ENCODE results near the gene KNDC1.

Gene KNDC1

GRCh38 chr10:133196221-133196915 is 36.3 kb downstream of the KNDC1 start:
- DNase-seq: no peak

GRCh38 chr10:133196936-133197758 is 37.1 kb downstream of the KNDC1 start:
- DNase-seq: no peak

GRCh38 chr10:133197786-133198185 is 37.8 kb downstream of the KNDC1 start:
- no peak for DNase-seq

- no peak for DNase-seq
Measured at GRCh38 chr10:133198206-133198605, 38.2 kb downstream of the KNDC1 start.

GRCh38 chr10:133198621-133199487 is 38.8 kb downstream of the KNDC1 start:
- DNase-seq: no peak

GRCh38 chr10:133199488-133199885 is 39.5 kb downstream of the KNDC1 start:
- no peak for DNase-seq

GRCh38 chr10:133199992-133200611 is 40.1 kb downstream of the KNDC1 start:
- DNase-seq: no peak

- no peak for DNase-seq
Measured at GRCh38 chr10:133200621-133201031, 40.6 kb downstream of the KNDC1 start.

GRCh38 chr10:133201151-133201947 is 41.3 kb downstream of the KNDC1 start:
- DNase-seq: no peak

- DNase-seq: no peak
Measured at GRCh38 chr10:133201948-133202725, 42.1 kb downstream of the KNDC1 start.

GRCh38 chr10:133202778-133203651 is 43.0 kb downstream of the KNDC1 start:
- DNase-seq: no peak

- DNase-seq: no peak
Measured at GRCh38 chr10:133203652-133204195, 43.7 kb downstream of the KNDC1 start.

- DNase-seq: no peak
Measured at GRCh38 chr10:133204226-133205015, 44.4 kb downstream of the KNDC1 start.

GRCh38 chr10:133205146-133205545 is 45.1 kb downstream of the KNDC1 start:
- DNase-seq: no peak

GRCh38 chr10:133206356-133207040 is 46.5 kb downstream of the KNDC1 start:
- DNase-seq: no peak

- no peak for DNase-seq
Measured at GRCh38 chr10:133207041-133207600, 47.1 kb downstream of the KNDC1 start.

- DNase-seq: no peak
Measured at GRCh38 chr10:133207627-133208026, 47.6 kb downstream of the KNDC1 start.

GRCh38 chr10:133208466-133208865 is 48.4 kb downstream of the KNDC1 start:
- no peak for DNase-seq

Measured in COR-L47 (cell line).